ENCODE data around the gene NADSYN1. TPM values are rescaled to one million over a fixed set of nuclear protein-coding genes. Genes with fewer than 3 reads are reported as not detected.

Gene NADSYN1
- total RNA-seq, 2 donors from 2014 or later: 56.6 to 80.2 TPM

- intact Hi-C loops (cut with DNase I): no loop called here
- H3K27ac ChIP-seq: no peak overlapping the region
- no peaks in the 10 kb centered on the region for H3K36me3 ChIP-seq
- H3K4me3 ChIP-seq: no peak overlapping the region
- no peaks in the 10 kb centered on the region for H3K27me3 ChIP-seq (replicated peaks; ENCODE audit: insufficient read depth)
- no peaks in the 10 kb centered on the region for H3K4me1 ChIP-seq (replicated peaks)
- H3K9me3 ChIP-seq: no peaks in the 10 kb centered on the region
- no peak for DNase-seq (ENCODE audit: low spot score)
- WGBS: 83% methylated on average over 15 of the region's 15 CpGs
- TF ChIP-seq POLR2A (IDR thresholded peaks at IDR 0.05) (no peak), CTCF (IDR thresholded peaks at IDR 0.05) (no peak), POLR2AphosphoS5 (IDR thresholded peaks at IDR 0.05) (no peak)
Measured at GRCh38 chr11:71542879-71543777, 90.1 kb downstream of the NADSYN1 start.

- 58% methylated on average over 8 of the region's 8 CpGs for WGBS
- no peak overlapping the region for H3K27ac ChIP-seq
- TF ChIP-seq CTCF (IDR thresholded peaks at IDR 0.05): no peak
- TF ChIP-seq POLR2AphosphoS5 (IDR thresholded peaks at IDR 0.05): no peak
- no peak for TF ChIP-seq POLR2A (IDR thresholded peaks at IDR 0.05)
Measured at GRCh38 chr11:71543866-71544265, 90.9 kb downstream of the NADSYN1 start.

GRCh38 chr11:71544525-71545214 is 91.7 kb downstream of the NADSYN1 start:
- intact Hi-C loops (cut with DNase I): no loop called here
- WGBS: 82% methylated on average over 6 of the region's 6 CpGs
- DNase-seq (ENCODE audit: low spot score): no peak

More at GRCh38 chr11:71543866-71544265, 90.9 kb downstream of the NADSYN1 start:
- no peaks in the 10 kb centered on the region for H3K4me1 ChIP-seq (replicated peaks)
- intact Hi-C loops (cut with DNase I): no loop called here
- no peaks in the 10 kb centered on the region for H3K9me3 ChIP-seq
- H3K4me3 ChIP-seq: no peak overlapping the region
- H3K27me3 ChIP-seq (replicated peaks; ENCODE audit: insufficient read depth): no peaks in the 10 kb centered on the region
- no peaks in the 10 kb centered on the region for H3K36me3 ChIP-seq
- DNase-seq (ENCODE audit: low spot score): no peak

GRCh38 chr11:71545405-71545966 is 92.5 kb downstream of the NADSYN1 start:
- 91% methylated on average over 12 of the region's 12 CpGs for WGBS
- DNase-seq (ENCODE audit: low spot score): no peak
- Histone ChIP-seq H3K4me3 (no peak overlapping the region), H3K9me3 (no peaks in the 10 kb centered on the region), H3K27me3 (replicated peaks; ENCODE audit: insufficient read depth) (no peaks in the 10 kb centered on the region), H3K27ac (no peak overlapping the region), H3K36me3 (no peaks in the 10 kb centered on the region), H3K4me1 (replicated peaks) (no peaks in the 10 kb centered on the region)
- TF ChIP-seq CTCF (IDR thresholded peaks at IDR 0.05) (no peak), POLR2A (IDR thresholded peaks at IDR 0.05) (no peak), POLR2AphosphoS5 (IDR thresholded peaks at IDR 0.05) (no peak)
- intact Hi-C loops (cut with DNase I): no loop called here

More at GRCh38 chr11:71544525-71545214, 91.7 kb downstream of the NADSYN1 start:
- Histone ChIP-seq H3K36me3 (no peaks in the 10 kb centered on the region), H3K27ac (no peak overlapping the region), H3K4me1 (replicated peaks) (no peaks in the 10 kb centered on the region), H3K27me3 (replicated peaks; ENCODE audit: insufficient read depth) (no peaks in the 10 kb centered on the region), H3K4me3 (no peak overlapping the region), H3K9me3 (no peaks in the 10 kb centered on the region)
- TF ChIP-seq CTCF (IDR thresholded peaks at IDR 0.05): no peak
- TF ChIP-seq POLR2A (IDR thresholded peaks at IDR 0.05): no peak
- no peak for TF ChIP-seq POLR2AphosphoS5 (IDR thresholded peaks at IDR 0.05)
